NCI-H460 (cell line): ENCODE data around the gene EMC7. TPM values are rescaled to one million over a fixed set of nuclear protein-coding genes. Genes with fewer than 3 reads are reported as not detected.

ENCODE experiments used
- DNase-seq: peaks from one replicate; pipeline ENCODE4 v3.0.0-alpha.2; 2016; ENCODE audit warnings: low read depth; ENCODE audit errors: extremely low read depth
- total RNA-seq: library from RNA; depleted of rRNA; stranded (reverse); fragments of >200 nt; shearing (Covaris generic); gene quantifications from 2 replicates; pipeline ENCODE4 v1.2.3, GENCODE V29; 2014; rRNA removed

Gene EMC7
- total RNA-seq, 1 experiment from 2014 or later: 83.2 TPM

- DNase-seq: no peak
These were observed 61.9 kb downstream of the EMC7 start for GRCh38 chr15:34039790-34040113.

GRCh38 chr15:34038871-34039789, 62.5 kb downstream of the EMC7 start, which contains the start of gene AVEN:
AVEN (minus strand) TSS chr15:34039204; CDS start chr15:34039046, 158 bp downstream.
- no peak for DNase-seq

- DNase-seq: peak; percentile 65
These were observed 63.4 kb downstream of the EMC7 start for GRCh38 chr15:34038023-34038870.

Other genes starting within 250 kb of the EMC7 start
- gene CHRM5, start 133.4 kb downstream of the EMC7 start, total RNA-seq: not detected in 2 replicates
- 16.5 and 18.1 TPM in 2 replicates for gene AVEN, start 62.7 kb downstream of the EMC7 start, total RNA-seq
- gene PGBD4, start 221 bp upstream of the EMC7 start, total RNA-seq: 2.0 and 2.6 TPM in 2 replicates
- 40.9 and 55.2 TPM in 2 replicates for gene KATNBL1, start 108.2 kb upstream of the EMC7 start, total RNA-seq
- 128 and 147 TPM in 2 replicates for gene EMC4, start 123.2 kb upstream of the EMC7 start, total RNA-seq
- gene SLC12A6, start 235.9 kb upstream of the EMC7 start, total RNA-seq: 5.1 and 6.5 TPM in 2 replicates
- 312 and 376 TPM in 2 replicates for gene NOP10, start 241.3 kb upstream of the EMC7 start, total RNA-seq
- not detected in 2 replicates for gene NUTM1, start 241.5 kb upstream of the EMC7 start, total RNA-seq